Right lobe of liver (tissue), 6 donors: ENCODE results near the gene FAM53C. TPM values are rescaled to one million over a fixed set of nuclear protein-coding genes. Genes with fewer than 3 reads are reported as not detected.

Experiments
- ATAC-seq, 4 donors: fragments of 200-7000 bp; cut with Tn5 transposase; one replicate each; pipeline ENCODE4 v1.9.1; 2020; ENCODE audit warnings: mild to moderate bottlenecking in 4 of 4, moderate library complexity in 4 of 4
- DNase-seq, 3 donors: peaks; one replicate each; pipeline ENCODE4 v3.0.0-alpha.2; 2020
- H3K27ac ChIP-seq, 3 donors: fragments of 200-600 bp; one replicate each; pipeline ENCODE4 v1.8.0; 2022
- H3K27me3 ChIP-seq, 2 donors: fragments of 200-600 bp; one replicate each; pipeline ENCODE4 v1.8.0; 2022
- H3K36me3 ChIP-seq, 4 donors: fragments of 200-600 bp; sonication (generic) in 1 of 4; one replicate each; pipeline versions ENCODE4 v1.5.1 to v1.8.0; 2017 to 2022; ENCODE audit warnings: control low read depth in 1 of 4
- H3K4me1 ChIP-seq, 4 donors: fragments of 200-600 bp; sonication (generic) in 1 of 4; one replicate each; pipeline versions ENCODE4 v1.5.1 to v1.8.0; 2017 to 2022; ENCODE audit warnings: control low read depth in 1 of 4
- H3K4me3 ChIP-seq, 3 donors: fragments of 200-600 bp; one replicate each; pipeline ENCODE4 v1.8.0; 2022
- H3K9me3 ChIP-seq, 4 donors: fragments of 200-600 bp; sonication (generic) in 1 of 4; one replicate each; pipeline versions ENCODE4 v1.5.1 to v1.8.0; 2017 to 2022; ENCODE audit warnings: control low read depth in 1 of 4
- CTCF ChIP-seq, 4 donors: fragments of 200-600 bp in 3 of 4; fragments of 450-650 bp in 1 of 4; IDR thresholded peaks; one replicate each; pipeline versions ENCODE4 v1.5.1 to v1.8.0; 2016 to 2022; ENCODE audit warnings: antibody characterized with exemption in 4 of 4, mild to moderate bottlenecking in 2 of 4
- POLR2A ChIP-seq: fragments of 450-650 bp; IDR thresholded peaks from one replicate; pipeline ENCODE4 v1.6.1; 2017; ENCODE audit warnings: antibody characterized with exemption, mild to moderate bottlenecking
- WGBS: methylation state at CpG from one replicate; pipeline ENCODE4 v1.1.6; 2018; ENCODE audit warnings: low coverage, low lambda C conversion rate; ENCODE audit not compliant: insufficient coverage; ENCODE audit errors: missing lambda C conversion rate; 5-methylcytosine and 5-hydroxymethylcytosine counted together
- intact Hi-C, 2 donors: fragments of 100-400 bp; cut with DNase I; formaldehyde crosslinking; loops; one replicate each; pipeline versions ENCODE4 v1.11.2 to v1.14.1; 2022
- total RNA-seq, 6 experiments: library from RNA; depleted of rRNA in 2 of 6; stranded (reverse); fragments of >200 nt in 2 of 6; fragmentation: NEBNext Ultra II Directional in 3 of 6; extraction: Animal tissue kit (Norgen Biotek cat#: 25700) in 3 of 6; gene quantifications; one replicate each; pipeline versions ENCODE4 v1.1.0 to v1.2.4, GENCODE V29; 2016 to 2023
- donor health status: DM: no; HTN: yes; CAD: no.
- donor health status: DM: no; HTN: no; CAD: no.
- donor health status: DM: no; HTN: no; CAD: no.
- donor health status: DM: no; HTN: yes; CAD: no.
- donor health status: DM: no; HTN: yes; CAD: no.

Gene FAM53C
- total RNA-seq, 6 experiments from 2014 or later, result 7.2 to 15.8 (median 8.7) TPM

GRCh38 chr5:138371454-138371853, 33.4 kb downstream of the FAM53C start:
- Histone ChIP-seq H3K4me1 (no peaks in the 10 kb centered on the region), H3K27ac (no peak overlapping the region), H3K9me3 (no peaks in the 10 kb centered on the region), H3K4me3 (no peak overlapping the region), H3K36me3 (peaks cover 0 to 26% (median 11%) of the 10 kb centered on the region in 4 donors), H3K27me3 (no peaks in the 10 kb centered on the region)
- intact Hi-C loops, result no loop called here
- TF ChIP-seq CTCF (IDR thresholded peaks at IDR 0.05) (no peak), POLR2A (no peak)
- DNase-seq, result no peak
- no peak for ATAC-seq
- WGBS, result 96% methylated on average over 2 of the region's 2 CpGs

- ATAC-seq, result no peak
- no peaks in the 10 kb centered on the region for H3K9me3 ChIP-seq
- TF ChIP-seq CTCF (IDR thresholded peaks at IDR 0.05) (no peak), POLR2A (no peak)
- H3K36me3 ChIP-seq, result peaks cover 0 to 29% (median 11%) of the 10 kb centered on the region in 4 donors
- 78% methylated on average over 1 of the region's 1 CpG for WGBS
- no peak overlapping the region for H3K4me3 ChIP-seq
- H3K4me1 ChIP-seq, result no peaks in the 10 kb centered on the region
- H3K27ac ChIP-seq, result no peak overlapping the region
- intact Hi-C loops, result no loop called here
- DNase-seq, result no peak
- H3K27me3 ChIP-seq, result no peaks in the 10 kb centered on the region
Measured at GRCh38 chr5:138372225-138372624, 34.2 kb downstream of the FAM53C start.

- intact Hi-C loops, result no loop called here
- WGBS, result 62% methylated on average over 4 of the region's 5 CpGs
Measured at GRCh38 chr5:138372653-138373052, 34.6 kb downstream of the FAM53C start.

GRCh38 chr5:138382347-138382746, 44.3 kb downstream of the FAM53C start:
- Histone ChIP-seq H3K36me3 (peaks cover 13 to 86% (median 37%) of the 10 kb centered on the region in 4 donors), H3K4me3 (no peak overlapping the region), H3K4me1 (no peaks in the 10 kb centered on the region), H3K9me3 (no peaks in the 10 kb centered on the region), H3K27ac (no peak overlapping the region), H3K27me3 (no peaks in the 10 kb centered on the region)
- DNase-seq, result no peak
- intact Hi-C loops, result no loop called here
- ATAC-seq, result no peak
- 95% methylated on average over 7 of the region's 8 CpGs for WGBS
- no peak for TF ChIP-seq CTCF (IDR thresholded peaks at IDR 0.05)
- no peak for TF ChIP-seq POLR2A

More at GRCh38 chr5:138372653-138373052, 34.6 kb downstream of the FAM53C start:
- Histone ChIP-seq H3K27me3 (no peaks in the 10 kb centered on the region), H3K4me1 (no peaks in the 10 kb centered on the region), H3K27ac (no peak overlapping the region), H3K9me3 (no peaks in the 10 kb centered on the region), H3K4me3 (no peak overlapping the region), H3K36me3 (peaks cover 3 to 33% (median 12%) of the 10 kb centered on the region in 4 donors)
- ATAC-seq (no peak), DNase-seq (no peak)
- TF ChIP-seq CTCF (IDR thresholded peaks at IDR 0.05) (no peak), POLR2A (no peak)

- DNase-seq, result no peak
- intact Hi-C loops, result no loop called here
- no peak overlapping the region for H3K27ac ChIP-seq
- no peaks in the 10 kb centered on the region for H3K9me3 ChIP-seq
- H3K4me1 ChIP-seq, result no peaks in the 10 kb centered on the region
- TF ChIP-seq CTCF (IDR thresholded peaks at IDR 0.05), result no peak
- TF ChIP-seq POLR2A, result no peak
- peaks cover 12 to 62% (median 22%) of the 10 kb centered on the region in 4 donors for H3K36me3 ChIP-seq
- no peak overlapping the region for H3K4me3 ChIP-seq
- WGBS, result 88% methylated on average over 1 of the region's 1 CpG
- no peak for ATAC-seq
- no peaks in the 10 kb centered on the region for H3K27me3 ChIP-seq
Measured at GRCh38 chr5:138385660-138386059, 47.6 kb downstream of the FAM53C start.
